ENCODE results near the gene PLXDC1. TPM values are rescaled to one million over a fixed set of nuclear protein-coding genes. Genes with fewer than 3 reads are reported as not detected.

Gene PLXDC1
- total RNA-seq, 1 donor from 2014 or later: 2.5 TPM

DNA sequence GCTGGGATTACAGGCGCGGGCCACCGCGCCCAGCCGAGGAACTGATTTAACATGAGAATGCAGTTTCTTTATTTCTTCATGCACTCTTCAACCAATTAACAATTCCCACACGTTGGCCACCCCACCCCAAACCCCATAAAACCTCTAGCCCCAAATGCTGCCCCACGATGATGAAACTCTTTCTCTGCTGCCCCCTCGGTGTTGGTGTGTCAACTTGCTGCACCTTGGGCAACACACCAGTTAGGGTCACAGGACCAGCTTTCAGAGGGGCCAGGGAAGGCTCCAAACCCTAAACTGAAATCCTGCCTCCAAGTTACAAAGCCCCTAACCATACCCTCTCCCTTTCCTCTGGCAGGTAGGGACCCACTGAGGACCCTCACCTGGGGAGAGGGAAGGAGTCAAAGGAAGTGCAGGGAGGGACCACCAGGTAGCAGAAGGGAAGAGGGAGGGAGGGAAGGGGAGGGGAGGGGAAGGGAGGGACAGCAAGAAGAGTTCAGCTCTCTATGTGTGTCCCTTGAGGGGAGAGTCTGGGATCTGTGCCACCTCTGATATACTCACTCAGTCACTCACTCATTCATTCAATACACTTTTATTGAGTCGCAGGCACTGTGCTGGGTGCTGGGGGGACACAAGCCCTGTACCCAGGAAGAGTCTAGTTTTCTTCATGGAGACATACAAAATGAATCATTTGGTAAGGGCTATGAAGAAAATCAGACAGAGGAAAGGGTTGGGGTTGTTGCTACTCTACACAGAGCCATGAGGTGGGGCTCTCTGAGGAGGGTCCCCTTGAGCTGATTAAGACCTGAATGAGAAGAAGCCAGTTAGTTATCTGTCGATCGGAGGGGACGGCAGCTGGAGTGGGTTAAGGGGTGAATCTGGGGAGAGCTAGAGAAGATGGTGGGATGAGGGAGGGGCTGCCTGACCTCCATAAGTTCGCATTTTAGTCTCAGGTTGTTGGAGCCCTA is 3.9 kb downstream of the PLXDC1 start:
- Histone ChIP-seq H3K79me2 (ENCODE audit: low read depth) (no peaks in the 10 kb centered on the region), H4K20me1 (ENCODE audit: low read depth) (no peaks in the 10 kb centered on the region), H3K27me3 (peaks cover 38% of the 10 kb centered on the region), H3K4me2 (no peak overlapping the region), H3K9ac (no peak overlapping the region), H3K27ac (no peak overlapping the region), H3K36me3 (no peaks in the 10 kb centered on the region), H3K9me3 (ENCODE audit: low read depth) (no peaks in the 10 kb centered on the region), H3K4me3 (no peak overlapping the region), H3F3A (ENCODE audit: low read depth) (peaks cover 11% of the 10 kb centered on the region), H2AFZ (replicated peaks) (no peak overlapping the region), H3K4me1 (peaks cover 8% of the 10 kb centered on the region)
- no peak overlapping the region for H3K4me3 Mint-ChIP-seq
- no peak for DNase-seq (ENCODE audit: low spot score)
- peaks cover 45% of the 10 kb centered on the region for H3K27me3 Mint-ChIP-seq (ENCODE audit: insufficient read depth, low read depth)
- H3K36me3 Mint-ChIP-seq: no peaks in the 10 kb centered on the region
- H3K4me1 Mint-ChIP-seq: peaks cover 11% of the 10 kb centered on the region
- no peak overlapping the region for H3K27ac Mint-ChIP-seq
- no peak for TF ChIP-seq EZH2 (IDR thresholded peaks at IDR 0.05)
- TF ChIP-seq CTCF (IDR thresholded peaks at IDR 0.05): no peak
- TF ChIP-seq EZH2phosphoT487 (IDR thresholded peaks at IDR 0.05): no peak
- H3K9me3 Mint-ChIP-seq: no peaks in the 10 kb centered on the region

GRCh38 chr17:39146273-39146672 is 5.2 kb downstream of the PLXDC1 start:
- H3K36me3 ChIP-seq: no peaks in the 10 kb centered on the region
- H3K27me3 ChIP-seq: peaks cover 25% of the 10 kb centered on the region
- no peak overlapping the region for H3K4me3 ChIP-seq
- Mint-ChIP-seq H3K36me3 (no peaks in the 10 kb centered on the region), H3K4me1 (peaks cover 5% of the 10 kb centered on the region), H3K4me3 (no peak overlapping the region), H3K9me3 (no peaks in the 10 kb centered on the region), H3K27ac (no peak overlapping the region), H3K27me3 (ENCODE audit: insufficient read depth, low read depth) (peaks cover 39% of the 10 kb centered on the region)
- no peaks in the 10 kb centered on the region for H4K20me1 ChIP-seq (ENCODE audit: low read depth)
- no peak for TF ChIP-seq EZH2phosphoT487 (IDR thresholded peaks at IDR 0.05)
- no peak for TF ChIP-seq EZH2 (IDR thresholded peaks at IDR 0.05)
- no peak for TF ChIP-seq CTCF (IDR thresholded peaks at IDR 0.05)
- H2AFZ ChIP-seq (replicated peaks): no peak overlapping the region
- no peak overlapping the region for H3K4me2 ChIP-seq
- H3K4me1 ChIP-seq: no peaks in the 10 kb centered on the region
- DNase-seq (ENCODE audit: low spot score): no peak
- H3K27ac ChIP-seq: no peak overlapping the region
- H3F3A ChIP-seq (ENCODE audit: low read depth): peaks cover 6% of the 10 kb centered on the region
- no peaks in the 10 kb centered on the region for H3K79me2 ChIP-seq (ENCODE audit: low read depth)
- H3K9ac ChIP-seq: no peak overlapping the region
- H3K9me3 ChIP-seq (ENCODE audit: low read depth): no peaks in the 10 kb centered on the region

GRCh38 chr17:39145143-39145542 is 6.3 kb downstream of the PLXDC1 start:
- TF ChIP-seq CTCF (IDR thresholded peaks at IDR 0.05) (no peak), EZH2 (IDR thresholded peaks at IDR 0.05) (no peak), EZH2phosphoT487 (IDR thresholded peaks at IDR 0.05) (no peak)

More at GRCh38 chr17:39145143-39145542, 6.3 kb downstream of the PLXDC1 start:
- H3K4me2 ChIP-seq: no peak overlapping the region
- H3K27me3 ChIP-seq: peaks cover 14% of the 10 kb centered on the region
- H3K79me2 ChIP-seq (ENCODE audit: low read depth): no peaks in the 10 kb centered on the region
- no peak overlapping the region for H2AFZ ChIP-seq (replicated peaks)
- H3K4me3 ChIP-seq: no peak overlapping the region
- H3K9ac ChIP-seq: no peak overlapping the region
- H3K36me3 ChIP-seq: no peaks in the 10 kb centered on the region
- H3F3A ChIP-seq (ENCODE audit: low read depth): peaks cover 6% of the 10 kb centered on the region
- H3K9me3 Mint-ChIP-seq: no peaks in the 10 kb centered on the region
- H3K4me1 ChIP-seq: no peaks in the 10 kb centered on the region
- no peaks in the 10 kb centered on the region for H4K20me1 ChIP-seq (ENCODE audit: low read depth)
- H3K27me3 Mint-ChIP-seq (ENCODE audit: insufficient read depth, low read depth): peaks cover 31% of the 10 kb centered on the region
- no peak overlapping the region for H3K27ac ChIP-seq
- H3K27ac Mint-ChIP-seq: no peak overlapping the region
- H3K4me3 Mint-ChIP-seq: peak overlapping the region; percentile 18
- H3K36me3 Mint-ChIP-seq: no peaks in the 10 kb centered on the region
- no peak for DNase-seq (ENCODE audit: low spot score)
- peaks cover 3% of the 10 kb centered on the region for H3K4me1 Mint-ChIP-seq
- H3K9me3 ChIP-seq (ENCODE audit: low read depth): no peaks in the 10 kb centered on the region

Data from neural progenitor cell (in vitro differentiated cells).